Measurements from ENCODE around the gene GATAD2B.

- TF ChIP-seq CTCF (IDR thresholded peaks at IDR 0.05) (no peak), POLR2A (IDR thresholded peaks at IDR 0.05) (no peak)
Measured at GRCh38 chr1:153928791-153929341, 6.1 kb upstream of the GATAD2B start.

All from thyroid gland (tissue), 4 donors.